Measurements from ENCODE around the gene KCNQ5.

The KCNQ5 gene

DNA sequence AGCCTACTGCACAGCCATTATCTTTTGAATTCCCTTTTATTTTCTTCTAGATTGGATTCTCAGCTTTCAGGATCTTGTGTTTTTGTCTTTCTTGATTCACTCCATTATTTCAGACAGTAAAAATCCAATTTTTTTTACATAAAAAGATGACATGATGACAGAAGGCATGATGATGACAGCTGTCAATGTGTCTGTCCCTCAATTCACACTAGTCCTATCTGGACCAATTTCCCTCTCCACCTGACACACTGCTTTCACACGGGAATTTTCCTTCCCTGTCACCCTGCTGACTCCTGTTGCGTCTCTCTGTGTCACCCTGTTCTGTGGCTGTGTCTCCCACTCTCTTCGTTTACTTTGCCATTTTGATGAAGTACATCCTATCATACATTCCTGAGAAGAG is 529.9 kb downstream of the KCNQ5 start:
- TF ChIP-seq, protein P1, sequence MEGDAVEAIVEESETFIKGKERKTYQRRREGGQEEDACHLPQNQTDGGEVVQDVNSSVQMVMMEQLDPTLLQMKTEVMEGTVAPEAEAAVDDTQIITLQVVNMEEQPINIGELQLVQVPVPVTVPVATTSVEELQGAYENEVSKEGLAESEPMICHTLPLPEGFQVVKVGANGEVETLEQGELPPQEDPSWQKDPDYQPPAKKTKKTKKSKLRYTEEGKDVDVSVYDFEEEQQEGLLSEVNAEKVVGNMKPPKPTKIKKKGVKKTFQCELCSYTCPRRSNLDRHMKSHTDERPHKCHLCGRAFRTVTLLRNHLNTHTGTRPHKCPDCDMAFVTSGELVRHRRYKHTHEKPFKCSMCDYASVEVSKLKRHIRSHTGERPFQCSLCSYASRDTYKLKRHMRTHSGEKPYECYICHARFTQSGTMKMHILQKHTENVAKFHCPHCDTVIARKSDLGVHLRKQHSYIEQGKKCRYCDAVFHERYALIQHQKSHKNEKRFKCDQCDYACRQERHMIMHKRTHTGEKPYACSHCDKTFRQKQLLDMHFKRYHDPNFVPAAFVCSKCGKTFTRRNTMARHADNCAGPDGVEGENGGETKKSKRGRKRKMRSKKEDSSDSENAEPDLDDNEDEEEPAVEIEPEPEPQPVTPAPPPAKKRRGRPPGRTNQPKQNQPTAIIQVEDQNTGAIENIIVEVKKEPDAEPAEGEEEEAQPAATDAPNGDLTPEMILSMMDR (IDR thresholded peaks at IDR 0.05; ENCODE audit: low read depth, low read length) = no peak
- H3K27me3 ChIP-seq (ENCODE audit: insufficient read depth, low read depth, severe bottlenecking) = no peaks in the 10 kb centered on the region
- no peaks in the 10 kb centered on the region for H3K36me3 ChIP-seq
- H3K27ac ChIP-seq = no peak overlapping the region
- no peak overlapping the region for H3K4me3 ChIP-seq (ENCODE audit: low read depth, low read length)
- H3K9me3 ChIP-seq (ENCODE audit: severe bottlenecking) = no peaks in the 10 kb centered on the region
- no peak for DNase-seq

DNA sequence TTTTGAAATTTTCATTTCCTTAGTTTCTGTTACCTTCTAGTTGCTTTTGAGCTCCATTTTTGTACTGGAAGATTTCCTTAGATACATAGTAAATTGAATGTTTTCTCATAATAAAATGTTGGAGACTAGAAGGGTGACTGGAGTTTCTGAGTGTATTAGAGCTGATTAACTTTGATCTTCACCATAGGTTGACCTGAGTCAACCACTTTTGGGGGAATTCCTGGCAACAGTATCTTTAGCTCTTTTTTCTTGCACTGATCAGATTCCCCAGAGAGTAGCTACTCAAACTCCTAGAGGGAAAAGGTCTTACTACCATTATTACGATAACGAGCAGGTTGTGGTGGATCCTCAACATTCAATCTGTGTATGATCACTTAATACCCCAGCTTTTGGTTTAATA is 530.7 kb downstream of the KCNQ5 start:
- DNase-seq = no peak
- H3K27me3 ChIP-seq (ENCODE audit: insufficient read depth, low read depth, severe bottlenecking) = no peaks in the 10 kb centered on the region
- H3K27ac ChIP-seq = no peak overlapping the region

DNA sequence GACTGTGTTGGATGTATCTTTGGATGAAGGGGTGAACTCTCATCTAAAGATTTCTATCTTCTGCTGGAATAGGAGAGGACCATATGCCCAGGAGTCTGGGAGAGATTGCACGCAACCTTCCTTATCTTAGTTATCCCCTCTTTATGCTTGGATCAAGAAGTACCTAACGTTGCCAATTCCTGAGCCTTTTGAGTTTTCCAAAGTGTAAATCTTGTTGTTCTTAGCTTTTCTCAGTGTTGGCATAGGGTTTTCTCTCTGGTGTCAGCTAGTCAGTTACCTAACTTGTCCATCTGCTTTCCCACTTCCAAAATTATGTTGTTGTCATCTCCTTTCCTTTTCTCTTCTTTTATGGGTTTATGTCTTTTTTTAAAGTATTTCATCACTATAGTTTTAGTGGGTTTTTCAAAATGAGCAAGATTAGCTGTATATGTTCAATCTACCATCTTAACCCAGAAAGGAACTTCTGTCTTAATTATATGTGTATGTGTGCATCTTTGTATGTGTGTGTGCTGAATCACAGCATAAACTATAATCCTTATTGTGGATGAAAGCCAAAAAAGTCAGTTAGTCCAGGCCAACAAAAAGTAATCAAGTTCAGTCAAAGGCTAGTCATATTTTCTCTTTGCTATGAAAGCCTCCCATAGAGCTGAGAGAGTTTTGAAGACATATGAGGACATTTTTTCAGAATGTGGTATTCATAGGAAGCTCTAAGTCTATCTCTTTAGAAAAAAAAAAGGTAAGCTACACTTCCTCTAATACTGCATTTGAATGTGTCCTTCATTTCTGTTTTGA is 531.3 kb downstream of the KCNQ5 start:
- TF ChIP-seq, protein P1 (IDR thresholded peaks at IDR 0.05; ENCODE audit: low read depth, low read length) = no peak
- no peaks in the 10 kb centered on the region for H3K9me3 ChIP-seq (ENCODE audit: severe bottlenecking)
- H3K36me3 ChIP-seq = no peaks in the 10 kb centered on the region
- no peak for DNase-seq
- H3K4me3 ChIP-seq (ENCODE audit: low read depth, low read length) = no peak overlapping the region
- no peak overlapping the region for H3K27ac ChIP-seq
- no peaks in the 10 kb centered on the region for H3K27me3 ChIP-seq (ENCODE audit: insufficient read depth, low read depth, severe bottlenecking)

More for the DNA sequence above, 530.7 kb downstream of the KCNQ5 start:
- H3K4me3 ChIP-seq (ENCODE audit: low read depth, low read length) = no peak overlapping the region
- H3K36me3 ChIP-seq = no peaks in the 10 kb centered on the region
- TF ChIP-seq, protein P1 (IDR thresholded peaks at IDR 0.05; ENCODE audit: low read depth, low read length) = no peak
- H3K9me3 ChIP-seq (ENCODE audit: severe bottlenecking) = no peaks in the 10 kb centered on the region

DNA sequence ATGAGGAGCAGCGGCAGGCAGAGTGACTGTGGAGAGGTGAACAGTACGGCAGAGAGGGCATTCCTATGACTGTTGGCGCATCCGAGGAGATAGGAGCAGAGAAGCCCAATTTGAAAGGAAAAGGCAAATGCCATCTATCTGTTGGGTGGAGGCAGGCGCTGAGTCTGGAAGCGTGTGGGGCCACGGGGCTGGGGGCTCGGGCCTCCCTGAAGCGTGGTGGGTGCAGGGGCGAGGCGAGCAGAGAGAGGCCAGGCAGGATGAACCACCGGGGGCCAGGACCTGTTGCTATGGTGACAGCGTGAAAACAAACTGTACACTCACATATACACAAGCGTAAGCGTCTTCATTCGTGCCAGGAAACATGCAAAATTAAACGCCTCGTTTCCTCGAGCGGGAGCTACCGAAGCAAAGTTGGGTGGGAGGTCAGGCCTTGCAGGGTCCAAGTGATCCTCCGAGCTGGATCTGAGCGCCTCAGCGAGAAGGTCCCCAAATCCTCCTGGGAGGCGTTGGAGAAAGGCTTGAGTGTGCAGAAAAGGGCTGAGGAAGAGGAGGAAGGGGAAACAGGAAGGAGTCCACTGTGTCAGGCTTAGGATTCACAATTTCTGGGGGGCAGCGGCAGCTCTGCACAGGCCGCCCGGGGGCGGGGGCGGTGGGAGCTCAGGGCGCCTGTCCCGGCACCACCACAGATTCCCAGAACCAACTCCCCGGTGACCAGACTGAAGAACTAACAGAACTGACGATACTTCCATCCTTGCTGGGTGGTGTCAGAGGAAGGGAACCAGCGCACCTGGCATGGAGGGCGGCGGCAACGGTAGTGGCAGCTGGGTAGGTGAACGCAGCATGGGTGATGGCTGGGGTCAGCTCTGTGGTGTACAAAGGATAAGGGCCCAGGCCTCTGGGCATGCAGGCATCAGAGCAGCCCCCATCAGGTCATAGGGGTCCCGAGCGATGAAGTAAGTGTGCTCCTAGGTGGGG is 535.2 kb downstream of the KCNQ5 start:
- H3K36me3 ChIP-seq = no peaks in the 10 kb centered on the region
- no peaks in the 10 kb centered on the region for H3K27me3 ChIP-seq (ENCODE audit: insufficient read depth, low read depth, severe bottlenecking)
- H3K4me3 ChIP-seq (ENCODE audit: low read depth, low read length) = no peak overlapping the region
- H3K9me3 ChIP-seq (ENCODE audit: severe bottlenecking) = no peaks in the 10 kb centered on the region
- H3K27ac ChIP-seq = no peak overlapping the region
- DNase-seq = no peak
- TF ChIP-seq, protein P1 (IDR thresholded peaks at IDR 0.05; ENCODE audit: low read depth, low read length) = no peak

DNA sequence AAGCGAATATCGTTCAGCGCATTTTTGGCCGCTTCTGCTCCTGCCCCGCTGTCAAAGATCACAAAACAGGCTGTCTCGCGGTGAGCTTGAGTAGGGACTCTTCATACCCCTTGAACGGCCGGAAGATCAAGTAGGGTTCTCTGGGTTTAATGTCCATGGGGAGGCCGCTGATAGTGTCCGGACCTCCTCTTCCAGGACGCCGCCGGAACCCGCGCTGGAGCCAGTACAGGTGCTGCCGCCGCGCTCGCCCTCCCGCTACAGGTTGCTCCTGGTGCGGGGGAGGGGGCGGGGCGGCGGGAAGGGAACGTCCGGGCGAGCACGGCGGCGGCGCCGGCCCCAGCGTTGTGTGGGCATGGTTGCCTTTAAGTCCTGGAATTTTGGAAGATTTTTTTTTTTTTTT is 536.0 kb downstream of the KCNQ5 start:
- H3K4me3 ChIP-seq (ENCODE audit: low read depth, low read length) = no peak overlapping the region
- TF ChIP-seq, protein P1 (IDR thresholded peaks at IDR 0.05; ENCODE audit: low read depth, low read length) = no peak
- no peak overlapping the region for H3K27ac ChIP-seq

More for the DNA sequence above, 536.0 kb downstream of the KCNQ5 start:
- Histone ChIP-seq H3K36me3 (no peaks in the 10 kb centered on the region), H3K9me3 (ENCODE audit: severe bottlenecking) (no peaks in the 10 kb centered on the region), H3K27me3 (ENCODE audit: insufficient read depth, low read depth, severe bottlenecking) (no peaks in the 10 kb centered on the region)
- DNase-seq = no peak
